ENCODE results near the gene C16orf54.
A peak's percentile ranks its signal among the peaks of the same experiment; 100 is the strongest.
"Not testable (repeated sequence)": the region's sequence is repeated elsewhere in the genome, so short reads cannot be mapped to it uniquely, and the experiment has no call there.

C16orf54 gene

DNA sequence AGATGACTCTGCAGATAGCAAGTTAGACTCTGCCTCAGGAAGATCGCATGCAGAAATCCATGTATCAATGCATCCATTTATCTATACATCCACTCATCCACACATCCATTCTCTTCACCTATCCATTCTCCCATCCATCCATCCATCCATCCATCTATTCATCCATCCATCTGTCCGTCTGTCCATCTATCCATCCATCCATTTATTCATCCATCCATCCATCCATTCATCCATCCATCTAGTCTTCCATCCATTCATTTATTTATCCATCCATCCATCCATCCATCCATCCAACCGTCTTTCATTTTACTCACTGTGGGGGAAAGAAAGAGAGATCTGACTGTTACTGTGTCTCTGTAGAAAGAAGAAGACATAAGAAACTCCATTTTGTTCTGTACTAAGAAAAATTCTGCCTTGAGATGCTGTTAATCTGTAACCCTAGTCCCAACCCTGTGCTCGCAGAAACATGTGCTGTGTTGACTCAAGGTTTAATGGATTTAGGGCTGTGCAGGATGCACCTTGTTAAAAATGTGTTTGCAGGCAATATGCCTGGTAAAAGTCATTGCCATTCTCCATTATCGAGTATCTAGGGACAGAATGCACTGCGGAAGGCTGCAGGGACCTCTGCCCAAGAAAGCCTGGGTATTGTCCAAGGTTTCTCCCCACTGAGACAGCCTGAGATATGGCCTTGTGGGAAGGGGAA lies 5.7 kb downstream of the C16orf54 start:
- not testable (repeated sequence) for DNase-seq

- DNase-seq = no peak
Observed at GRCh38 chr16:29738514-29738913, 7.3 kb downstream of the C16orf54 start.

GRCh38 chr16:29737713-29738112 lies 8.1 kb downstream of the C16orf54 start:
- no peak for DNase-seq

DNA sequence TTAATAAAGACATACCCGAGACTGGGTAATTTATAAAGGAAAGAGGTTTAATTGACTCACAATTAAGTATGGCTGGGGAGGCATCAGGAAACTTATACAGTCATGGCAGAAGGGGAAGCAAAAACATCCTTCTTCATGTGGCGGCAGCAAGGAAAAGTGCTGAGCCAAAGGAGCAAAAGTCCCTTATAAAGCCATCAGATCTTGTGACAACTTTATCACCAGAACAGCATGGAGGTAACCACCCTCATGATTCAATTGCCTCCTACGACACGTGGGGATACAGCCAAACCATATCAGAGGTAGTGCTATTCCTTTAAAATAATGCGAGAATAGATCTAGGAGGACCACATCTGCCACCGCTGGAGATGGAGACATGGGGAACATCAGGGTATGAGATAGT lies 9.0 kb downstream of the C16orf54 start:
- DNase-seq = no peak

- DNase-seq = no peak
Observed at GRCh38 chr16:29736112-29736511, 9.7 kb downstream of the C16orf54 start.

- no peak for DNase-seq
Observed at GRCh38 chr16:29734786-29735185, 11.0 kb downstream of the C16orf54 start.

GRCh38 chr16:29731768-29732601 lies 13.8 kb downstream of the C16orf54 start:
- peak in 2 of 4 experiments; percentile 24 to 43 for DNase-seq

- no peak for DNase-seq
Observed at GRCh38 chr16:29730649-29731048, 15.1 kb downstream of the C16orf54 start.

GRCh38 chr16:29729116-29729521 lies 16.7 kb downstream of the C16orf54 start:
- no peak for DNase-seq

- DNase-seq = no peak
Observed at GRCh38 chr16:29727452-29727851, 18.3 kb downstream of the C16orf54 start.

DNA sequence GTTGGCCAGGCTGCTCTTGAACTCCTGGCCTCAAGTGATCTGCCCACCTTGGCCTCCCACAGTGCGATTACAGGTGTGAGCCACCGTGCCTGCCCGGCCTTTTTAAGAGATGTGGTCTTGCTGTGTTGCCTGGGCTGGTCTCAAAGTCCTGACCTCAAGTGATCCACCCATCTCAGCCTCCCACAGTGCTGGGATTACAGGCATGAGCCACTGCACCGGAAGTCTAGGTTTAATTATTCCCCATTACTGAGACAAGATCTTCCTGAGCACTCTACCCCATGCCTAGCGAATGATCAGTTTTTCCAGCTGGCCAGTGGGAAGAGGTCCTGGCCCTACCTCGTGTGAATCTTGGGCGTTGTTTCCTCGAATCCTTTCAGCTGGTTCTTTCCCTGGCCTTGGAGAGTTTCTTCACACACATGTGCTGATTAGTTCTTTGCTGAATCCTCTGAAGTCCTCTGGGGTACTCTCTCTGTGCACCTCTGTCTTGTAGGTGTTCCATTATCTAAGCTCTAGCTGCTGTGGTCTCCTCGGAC lies 18.9 kb downstream of the C16orf54 start:
- no peak for DNase-seq

DNA sequence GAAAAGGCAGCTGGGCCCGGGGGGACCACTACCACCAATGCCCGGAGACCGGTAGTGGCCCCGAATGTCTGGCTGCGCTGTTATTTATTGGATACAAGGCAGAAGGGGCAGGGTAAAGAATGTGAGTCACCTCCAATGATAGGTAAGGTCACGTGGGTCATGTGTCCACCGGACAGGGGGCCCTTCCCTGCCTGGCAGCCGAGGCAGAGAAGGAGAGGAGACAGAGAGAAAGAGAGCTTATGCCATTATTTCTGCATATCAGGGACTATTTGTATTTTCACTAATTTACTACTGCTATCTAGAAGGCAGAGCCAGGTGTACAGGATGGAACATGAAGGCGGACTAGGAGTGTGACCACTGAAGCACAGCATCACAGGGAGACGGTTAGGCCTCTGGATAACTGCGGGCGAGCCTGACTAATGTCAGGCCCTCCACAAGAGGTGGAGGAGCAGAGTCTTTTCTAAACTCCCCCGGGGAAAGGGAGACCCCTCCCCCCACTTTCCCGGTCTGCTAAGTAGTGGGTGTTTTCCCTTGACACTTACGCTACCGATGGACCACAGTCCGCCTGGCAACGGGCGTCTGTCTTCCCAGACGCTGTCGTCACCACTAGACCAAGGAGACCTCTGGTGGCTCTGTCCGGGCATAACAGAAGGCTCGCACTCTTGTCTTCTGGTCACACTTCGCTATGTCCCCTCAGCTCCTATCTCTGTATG lies 24.5 kb downstream of the C16orf54 start:
- peak in 1 of 4 experiments; percentile 14 for DNase-seq

GRCh38 chr16:29720703-29721102 lies 25.1 kb downstream of the C16orf54 start:
- DNase-seq = no peak

GRCh38 chr16:29719063-29719462 lies 26.7 kb downstream of the C16orf54 start:
- DNase-seq = no peak

- no peak for DNase-seq
Observed at GRCh38 chr16:29717113-29717512, 28.7 kb downstream of the C16orf54 start.

DNA sequence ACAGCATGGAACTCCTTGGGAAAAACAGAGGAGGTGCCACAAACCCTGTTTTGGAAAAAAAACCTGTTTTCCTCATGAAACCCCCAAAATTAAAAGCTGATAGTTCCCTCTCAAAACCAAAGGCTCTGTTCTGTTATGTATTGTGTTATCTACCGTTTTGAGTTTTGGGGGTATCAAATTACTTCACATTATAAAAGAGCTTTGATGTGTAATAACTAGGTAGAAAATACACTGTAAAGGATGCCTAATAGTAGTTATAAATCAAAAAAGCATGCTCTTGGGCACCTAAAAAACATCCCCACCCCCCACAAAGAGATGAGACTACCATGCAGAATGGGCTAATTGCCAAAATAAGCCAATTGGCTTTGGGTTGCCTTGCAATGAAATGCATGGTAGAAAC lies 30.8 kb downstream of the C16orf54 start:
- DNase-seq = no peak

- DNase-seq = no peak
Observed at GRCh38 chr16:29714396-29714795, 31.4 kb downstream of the C16orf54 start.

GRCh38 chr16:29712809-29713208 lies 33.0 kb downstream of the C16orf54 start:
- DNase-seq = no peak

DNA sequence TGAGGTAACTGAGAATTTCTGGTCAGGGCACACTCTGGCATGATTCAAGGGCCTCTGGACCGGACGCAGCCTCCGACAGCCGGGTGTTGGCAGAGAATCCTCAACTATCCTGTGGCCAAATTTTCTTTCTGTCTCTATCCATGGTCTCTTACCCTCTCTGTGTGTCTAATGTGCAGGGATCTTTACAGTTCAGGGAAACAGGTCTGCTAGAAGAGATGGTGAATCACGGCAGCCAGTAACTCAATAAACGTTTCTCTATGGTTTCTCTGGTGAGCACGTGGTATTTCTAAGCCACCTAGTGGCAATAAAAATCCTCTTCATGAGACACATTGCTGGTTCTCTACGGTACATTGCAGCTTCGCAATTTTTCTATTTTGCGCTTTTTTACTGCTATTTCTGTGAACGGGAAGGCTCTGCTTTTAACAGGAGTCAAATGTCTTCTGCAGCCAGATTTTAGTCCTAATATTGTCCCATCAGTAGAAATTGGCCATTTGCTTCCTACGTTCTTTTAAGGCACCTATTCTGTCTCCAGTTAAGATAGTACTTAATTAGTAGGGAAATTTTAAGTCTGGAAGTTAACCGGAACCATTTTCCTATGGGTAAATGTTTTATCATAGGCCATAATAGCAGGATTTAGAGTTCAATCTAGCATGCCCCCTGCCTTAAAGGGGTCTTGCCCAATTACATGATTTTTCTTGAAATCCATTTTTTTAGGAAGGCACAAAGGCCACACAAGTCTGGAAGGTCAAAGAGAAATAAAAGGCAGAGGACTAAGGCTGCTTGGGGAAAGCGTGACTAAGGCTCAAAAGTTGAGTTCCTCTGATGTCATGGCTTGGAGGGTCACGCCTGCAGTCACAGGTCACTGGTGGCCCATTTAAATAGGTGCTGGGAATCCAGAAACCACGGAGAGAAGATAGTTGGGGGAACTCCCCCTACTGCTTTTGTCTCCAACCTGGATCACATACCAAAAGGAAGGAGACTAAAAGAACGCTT lies 35.3 kb downstream of the C16orf54 start:
- no peak for DNase-seq

DNA sequence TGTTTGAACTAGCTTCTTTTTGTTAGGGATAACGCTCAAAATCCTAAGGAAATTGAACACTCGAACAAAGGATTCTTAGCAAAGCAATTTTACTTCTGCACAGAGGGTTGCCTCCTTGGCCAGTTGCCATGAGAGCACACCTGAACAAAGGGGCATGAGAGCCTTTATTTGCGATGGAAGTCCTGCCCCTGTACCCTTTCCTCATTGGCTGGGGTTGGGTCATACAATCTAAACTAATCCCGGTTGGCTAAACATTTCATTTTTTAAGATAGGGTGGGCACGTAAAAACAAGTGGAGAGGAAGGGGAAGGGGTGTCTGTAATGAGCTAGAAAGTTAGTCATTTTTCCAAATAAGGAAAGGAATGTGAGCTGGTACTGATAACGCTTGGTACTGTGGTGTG lies 36.1 kb downstream of the C16orf54 start:
- DNase-seq = not testable (repeated sequence)

- DNase-seq = no peak
Observed at GRCh38 chr16:29708917-29709600, 36.7 kb downstream of the C16orf54 start.

Measured in activated CD4-positive, CD25-positive, alpha-beta regulatory T cell (primary cell).